ENCODE results near the gene SPTB.

Gene SPTB

GRCh38 chr14:64709126-64709525 lies 170.6 kb downstream of the SPTB start:
- no peak for DNase-seq (ENCODE audit: low spot score)

- no peak for DNase-seq (ENCODE audit: low spot score)
Observed at GRCh38 chr14:64708148-64709004, 171.3 kb downstream of the SPTB start.

DNA sequence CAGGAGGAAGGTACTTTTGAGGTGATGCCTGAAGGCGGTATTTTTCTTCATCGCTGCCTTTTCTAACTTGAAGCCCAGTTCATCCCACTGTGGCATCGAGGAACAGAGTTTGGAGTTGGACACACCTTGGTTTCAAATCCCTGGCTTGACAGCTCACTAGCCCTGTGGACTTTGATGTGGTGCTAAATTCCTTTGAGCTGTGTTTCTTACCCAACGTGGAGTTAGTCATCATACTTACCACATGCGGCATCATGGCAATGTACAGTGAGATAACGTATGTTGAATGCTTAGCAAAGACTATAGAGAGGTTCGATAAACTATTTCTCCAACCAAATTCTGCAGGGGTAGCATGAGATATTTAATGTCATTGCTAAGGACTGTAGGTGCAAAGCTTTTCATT lies 172.0 kb downstream of the SPTB start:
- DNase-seq (ENCODE audit: low spot score): no peak

GRCh38 chr14:64706593-64707193 lies 173.0 kb downstream of the SPTB start:
- no peak for DNase-seq (ENCODE audit: low spot score)

- no peak for DNase-seq (ENCODE audit: low spot score)
Observed at GRCh38 chr14:64706119-64706592, 173.6 kb downstream of the SPTB start.

DNA sequence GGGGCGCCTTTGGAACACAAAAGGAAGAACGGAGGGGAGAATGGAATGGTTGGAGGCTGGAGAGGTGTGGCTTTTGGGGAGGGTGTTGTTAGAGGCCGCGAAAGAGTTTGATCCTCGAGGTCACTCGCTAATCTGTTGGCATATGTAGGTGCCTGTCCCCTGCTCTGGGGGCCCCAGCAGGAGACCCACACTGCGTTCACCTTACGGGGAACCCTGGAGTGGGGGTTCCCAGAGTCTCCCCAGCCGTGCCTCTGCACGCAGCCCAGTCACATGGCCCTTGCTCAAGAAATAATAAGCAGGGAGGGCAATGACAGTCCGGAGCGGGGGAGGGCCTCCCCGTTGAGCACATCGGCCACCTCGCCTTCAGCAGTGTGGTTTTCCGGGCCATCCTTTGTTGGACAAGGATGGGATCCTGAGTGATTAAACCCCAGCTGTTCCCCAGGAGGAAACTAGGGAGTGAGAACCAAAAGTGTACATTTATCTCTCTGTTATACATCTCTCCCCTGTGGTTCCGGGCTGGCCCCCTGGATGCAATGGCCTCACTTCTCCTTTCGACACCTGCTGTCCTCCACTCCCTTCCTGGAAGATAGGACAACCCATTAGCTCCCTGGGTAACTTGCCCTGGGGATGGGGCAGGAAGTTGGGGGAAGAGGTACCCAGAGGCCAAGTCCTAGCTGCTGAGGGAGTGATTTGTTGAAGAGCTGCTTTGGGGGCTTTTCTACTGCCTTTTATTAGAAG lies 174.2 kb downstream of the SPTB start:
- DNase-seq (ENCODE audit: low spot score): no peak

DNA sequence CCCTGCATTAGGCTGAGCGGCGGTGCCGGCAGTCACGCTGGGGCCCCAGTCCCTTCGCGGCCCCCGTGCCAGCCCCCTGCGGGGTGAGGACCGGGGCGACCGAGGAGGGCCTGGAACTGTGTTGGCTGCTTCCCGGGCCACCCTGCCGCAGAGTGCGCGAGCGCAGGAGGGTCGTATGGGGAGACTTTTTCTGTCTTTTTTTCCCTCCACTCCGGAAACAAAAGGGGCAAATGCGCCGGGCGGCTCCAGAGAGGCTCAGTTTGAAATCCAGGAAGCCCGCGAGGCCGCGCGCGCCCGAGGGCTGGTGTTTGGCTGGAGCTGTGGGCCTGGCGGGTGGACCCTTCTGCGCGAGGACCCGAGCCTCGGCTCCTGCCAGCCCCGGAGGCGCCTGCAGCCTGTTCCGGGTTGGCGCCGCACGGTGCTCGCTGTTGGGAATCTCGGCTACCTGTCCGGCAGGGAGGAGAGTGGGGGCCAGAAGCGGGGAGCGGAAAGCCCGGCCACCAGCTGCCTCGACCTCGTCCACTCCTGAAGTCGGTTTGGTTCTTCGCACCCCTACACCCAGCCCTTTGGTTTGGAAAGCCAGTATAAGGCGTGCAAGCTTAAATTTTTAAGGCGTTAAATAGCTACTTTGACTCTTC lies 174.8 kb downstream of the SPTB start:
- DNase-seq (ENCODE audit: low spot score): no peak

DNA sequence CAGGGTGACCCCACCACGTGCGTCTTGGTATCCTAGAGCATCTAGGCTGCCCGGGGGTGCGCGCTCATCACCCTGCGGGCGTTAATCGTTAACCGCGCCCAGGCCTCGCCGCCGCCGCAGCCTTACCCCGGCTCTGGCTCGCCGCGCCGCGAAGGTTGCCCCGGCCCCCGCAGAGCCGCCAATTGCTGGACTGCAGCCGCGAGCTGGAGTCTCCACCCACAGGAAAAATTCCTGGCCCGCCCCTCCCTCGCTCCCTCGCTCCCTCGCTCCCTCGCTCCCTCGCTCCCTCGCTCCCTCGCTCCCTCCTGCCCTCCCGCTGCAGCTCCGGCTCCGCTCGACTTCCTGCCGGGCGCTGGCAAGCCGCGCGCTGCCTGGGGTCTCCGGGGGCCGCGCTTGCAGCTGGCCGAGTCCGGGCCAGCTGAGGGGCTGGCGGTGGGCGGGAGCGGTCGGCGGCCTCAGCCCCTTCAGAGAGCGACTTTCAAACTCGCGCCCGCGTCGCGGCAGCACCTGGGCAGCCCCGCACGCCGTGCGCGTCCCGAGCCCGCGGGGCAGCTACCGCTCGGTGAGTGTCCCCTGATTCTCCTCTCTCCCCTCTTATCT lies 175.5 kb downstream of the SPTB start, which contains the start of gene PLEKHG3:
TSS of gene PLEKHG3 (plus strand) at position 282 of the 600 bp plus-strand sequence. CDS start 23,208 bp downstream, outside the sequence.
- DNase-seq (ENCODE audit: low spot score): no peak

- DNase-seq (ENCODE audit: low spot score): no peak
Observed at GRCh38 chr14:64703395-64704142, 176.1 kb downstream of the SPTB start.

DNA sequence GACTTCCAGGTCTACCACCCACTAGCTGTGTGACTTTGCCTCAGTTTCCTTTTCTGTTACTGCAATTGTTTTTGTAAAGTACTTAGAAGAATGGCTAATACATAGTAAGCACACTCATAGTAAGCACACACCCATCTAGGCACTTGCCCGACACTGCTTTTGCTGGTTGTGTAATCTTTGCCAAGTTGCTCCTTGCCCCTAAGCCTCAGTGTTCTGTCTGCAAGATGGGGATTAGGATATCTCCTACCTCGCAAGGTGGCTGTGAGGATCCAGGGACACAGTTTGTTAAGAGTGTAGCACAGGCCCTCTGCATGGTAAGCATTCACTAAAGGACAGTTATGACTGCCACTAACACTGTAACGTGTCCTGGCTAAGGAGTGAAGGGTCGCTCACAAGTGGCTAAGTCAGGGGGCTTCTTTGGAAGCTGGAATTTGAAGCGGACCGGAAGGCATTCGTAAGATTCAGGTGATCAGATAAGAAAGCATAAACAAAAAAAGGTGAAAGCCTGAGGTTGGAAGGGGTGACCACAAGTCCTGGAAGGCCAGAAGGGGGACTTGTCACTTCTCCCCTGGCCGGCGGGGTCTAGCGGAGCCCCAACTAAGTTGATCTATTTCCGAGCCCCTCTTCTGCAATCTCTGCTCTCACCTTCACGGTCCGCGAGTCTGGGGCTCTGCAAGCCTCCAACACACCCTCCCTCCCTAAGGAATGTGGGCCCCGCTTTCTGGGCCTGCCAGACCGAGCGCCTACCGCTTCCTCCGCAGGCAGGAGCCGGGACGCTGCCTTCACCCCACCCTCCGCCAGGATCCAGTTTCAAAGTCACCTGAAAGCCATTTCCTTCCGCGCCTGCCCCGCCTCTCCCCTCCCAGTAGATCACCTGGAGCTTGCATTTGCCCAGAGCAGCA lies 177.0 kb downstream of the SPTB start:
- DNase-seq (ENCODE audit: low spot score): no peak

DNA sequence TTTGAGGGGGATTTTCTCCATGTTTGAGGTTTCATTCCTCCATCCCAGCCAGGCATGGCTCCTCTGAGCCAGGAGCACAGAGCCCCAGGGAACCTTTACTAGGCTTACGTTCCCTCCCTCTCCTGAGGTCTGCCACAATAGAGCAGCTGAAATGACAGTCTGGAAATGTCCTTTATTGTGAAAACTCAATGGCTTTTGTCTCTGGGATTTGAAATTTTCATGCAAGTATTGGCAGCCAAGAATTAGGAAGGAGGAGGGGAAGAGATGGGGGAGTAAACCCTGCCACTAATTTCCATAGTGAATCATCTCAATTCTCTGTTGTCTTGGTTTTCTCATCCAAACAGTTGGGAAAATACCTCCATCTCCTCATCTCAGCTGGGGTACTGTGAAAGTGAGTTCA lies 178.0 kb downstream of the SPTB start:
- DNase-seq (ENCODE audit: low spot score): no peak

GRCh38 chr14:64700894-64701293 lies 178.8 kb downstream of the SPTB start:
- no peak for DNase-seq (ENCODE audit: low spot score)

GRCh38 chr14:64700290-64700689 lies 179.4 kb downstream of the SPTB start:
- no peak for DNase-seq (ENCODE audit: low spot score)

DNA sequence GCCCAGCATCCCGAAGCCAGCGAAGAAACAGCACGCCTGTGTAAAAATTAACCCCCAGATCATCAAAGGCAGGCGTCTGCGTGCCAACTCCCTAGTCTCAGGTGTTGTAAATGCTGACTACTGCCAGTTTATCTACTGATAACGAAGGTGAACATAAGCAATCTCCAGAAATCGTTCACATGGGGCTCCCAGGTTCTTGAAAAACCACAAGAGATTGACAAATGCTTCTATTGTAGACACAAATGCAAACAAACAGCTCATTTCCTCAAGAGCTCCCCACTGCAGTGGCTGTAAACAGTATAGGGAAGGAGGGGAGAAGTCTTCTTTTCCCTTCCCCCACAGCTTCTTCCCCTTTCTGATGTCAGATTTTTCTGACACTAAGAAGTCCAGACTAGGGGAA lies 180.8 kb downstream of the SPTB start:
- no peak for DNase-seq (ENCODE audit: low spot score)

DNA sequence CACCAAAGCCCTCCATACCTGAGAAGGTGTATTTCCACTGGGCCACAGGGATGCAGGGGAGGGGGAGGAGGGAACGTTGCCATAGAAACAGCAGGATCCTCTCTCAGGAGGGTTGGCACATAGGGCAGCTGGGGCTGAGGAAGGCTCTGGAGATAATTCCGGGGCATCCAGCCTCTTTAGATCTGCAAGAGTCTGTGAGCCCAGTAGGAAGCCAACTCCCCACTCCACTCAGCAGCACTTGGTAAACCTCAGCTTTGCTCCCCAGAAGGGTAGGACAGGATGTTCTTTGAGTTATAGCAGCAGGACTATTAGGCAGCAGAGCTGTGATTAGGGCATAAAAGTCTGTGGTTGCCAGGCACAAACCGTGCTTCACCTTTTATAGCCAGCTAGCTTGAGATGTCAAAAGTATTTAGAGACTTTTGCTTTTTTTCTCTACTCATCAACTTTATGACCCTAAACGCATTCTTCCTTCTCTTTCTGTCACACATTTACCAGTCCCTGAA lies 183.3 kb downstream of the SPTB start:
- DNase-seq (ENCODE audit: low spot score): no peak
